Right ventricle myocardium superior (tissue), 1 donor: ENCODE data around the gene EVA1A. TPM values are rescaled to one million over a fixed set of nuclear protein-coding genes. Genes with fewer than 3 reads are reported as not detected.

ENCODE experiments used
- ATAC-seq: fragments of 200-7000 bp; cut with Tn5 transposase; one replicate; pipeline ENCODE4 v1.9.1; 2020; ENCODE audit warnings: mild to moderate bottlenecking; ENCODE audit not compliant: poor library complexity
- DNase-seq: peaks from one replicate; pipeline ENCODE4 v3.0.0-alpha.2; 2020
- intact Hi-C: fragments of 100-400 bp; cut with DNase I; formaldehyde crosslinking; loops from one replicate; pipeline ENCODE4 v1.11.2; 2022
- total RNA-seq: library from RNA; stranded (reverse); fragmentation: NEBNext Ultra II Directional; extraction: Animal tissue kit (Norgen Biotek cat#: 25700); gene quantifications from one replicate; pipeline ENCODE4 v1.2.1, GENCODE V29; 2021
- donor health status: DM: no; HTN: yes; CAD: no; lungs with severe emphysema.

The EVA1A gene
- total RNA-seq, 1 donor from 2014 or later: 0.97 TPM

GRCh38 chr2:75594596-75594995 lies 33.9 kb upstream of the EVA1A start:
- ATAC-seq (no peak), DNase-seq (no peak)
- intact Hi-C loops: no loop called here

- intact Hi-C loops: no loop called here
- DNase-seq (no peak), ATAC-seq (no peak)
Measured at GRCh38 chr2:75592888-75593287, 32.1 kb upstream of the EVA1A start.

- no peak for DNase-seq
- ATAC-seq: no peak
- intact Hi-C loops: no loop called here
Measured at GRCh38 chr2:75592030-75592429, 31.3 kb upstream of the EVA1A start.

- ATAC-seq: no peak
- DNase-seq: no peak
- intact Hi-C loops: no loop called here
Measured at GRCh38 chr2:75589391-75590105, 28.8 kb upstream of the EVA1A start.

GRCh38 chr2:75587954-75588587 lies 27.3 kb upstream of the EVA1A start:
- no peak for ATAC-seq
- intact Hi-C loops: no loop called here

GRCh38 chr2:75586971-75587370 lies 26.2 kb upstream of the EVA1A start:
- no peak for DNase-seq
- intact Hi-C loops: no loop called here
- ATAC-seq: no peak

More at GRCh38 chr2:75587954-75588587, 27.3 kb upstream of the EVA1A start:
- DNase-seq: no peak

GRCh38 chr2:75582840-75583239 lies 22.1 kb upstream of the EVA1A start:
- ATAC-seq (no peak), DNase-seq (no peak)
- intact Hi-C loops: no loop called here

- DNase-seq (no peak), ATAC-seq (no peak)
- intact Hi-C loops: no loop called here
Measured at GRCh38 chr2:75580606-75581005, 19.9 kb upstream of the EVA1A start.

GRCh38 chr2:75580156-75580555 lies 19.4 kb upstream of the EVA1A start:
- DNase-seq: no peak
- intact Hi-C loops: no loop called here
- no peak for ATAC-seq

- no peak for ATAC-seq
- intact Hi-C loops: no loop called here
Measured at GRCh38 chr2:75579186-75579585, 18.4 kb upstream of the EVA1A start.

GRCh38 chr2:75577280-75577679 lies 16.5 kb upstream of the EVA1A start:
- intact Hi-C loops: no loop called here
- no peak for ATAC-seq
- DNase-seq: no peak

More at GRCh38 chr2:75579186-75579585, 18.4 kb upstream of the EVA1A start:
- no peak for DNase-seq

- DNase-seq: no peak
- intact Hi-C loops: no loop called here
Measured at GRCh38 chr2:75574106-75574505, 13.4 kb upstream of the EVA1A start.

GRCh38 chr2:75573145-75573878 lies 12.6 kb upstream of the EVA1A start:
- no peak for ATAC-seq
- intact Hi-C loops: no loop called here
- DNase-seq: no peak

More at GRCh38 chr2:75574106-75574505, 13.4 kb upstream of the EVA1A start:
- ATAC-seq: no peak

- DNase-seq (no peak), ATAC-seq (no peak)
- intact Hi-C loops: no loop called here
Measured at GRCh38 chr2:75571730-75572430, 11.1 kb upstream of the EVA1A start.

GRCh38 chr2:75570948-75571729 lies 10.4 kb upstream of the EVA1A start:
- ATAC-seq: peak; percentile 48
- intact Hi-C loops: no loop called here
- DNase-seq: no peak

- ATAC-seq: no peak
- DNase-seq: no peak
- intact Hi-C loops: no loop called here
Measured at GRCh38 chr2:75570024-75570947, 9.5 kb upstream of the EVA1A start.

- ATAC-seq: no peak
- intact Hi-C loops: no loop called here
- no peak for DNase-seq
Measured at GRCh38 chr2:75569546-75569945, 8.8 kb upstream of the EVA1A start.
